CD4-positive, alpha-beta T cell treated with Interleukin-10 for 1 hour (primary cell): ENCODE results near the gene CREB5.

ENCODE experiments used
- DNase-seq: peaks from one replicate; pipeline ENCODE4 v3.0.0-alpha.2; 2020

Gene CREB5

GRCh38 chr7:28872226-28872625 is 459.9 kb downstream of the CREB5 start:
- DNase-seq, result no peak

DNA sequence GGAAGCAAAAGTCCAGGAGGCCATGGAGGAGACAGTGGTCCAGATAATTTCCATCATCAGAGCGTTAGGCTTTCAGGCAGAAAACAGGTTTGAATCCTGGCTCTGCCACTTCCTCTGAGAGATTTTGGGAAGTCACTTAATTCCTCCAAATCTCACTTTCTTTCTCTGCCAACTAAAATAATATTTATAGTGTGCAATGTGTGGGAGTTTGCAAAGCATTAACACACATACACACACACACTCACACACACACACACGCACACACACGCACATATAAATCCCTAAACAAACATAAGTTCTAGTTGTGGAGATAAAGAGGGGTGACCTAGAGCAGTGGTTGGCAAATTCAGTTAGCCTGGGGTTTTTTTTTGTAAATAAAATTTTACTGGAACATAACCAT is 461.0 kb downstream of the CREB5 start:
- no peak for DNase-seq

- DNase-seq, result no peak
These were observed 461.7 kb downstream of the CREB5 start for GRCh38 chr7:28874001-28874400.
